ENCODE results near the gene MRAS.

DNA sequence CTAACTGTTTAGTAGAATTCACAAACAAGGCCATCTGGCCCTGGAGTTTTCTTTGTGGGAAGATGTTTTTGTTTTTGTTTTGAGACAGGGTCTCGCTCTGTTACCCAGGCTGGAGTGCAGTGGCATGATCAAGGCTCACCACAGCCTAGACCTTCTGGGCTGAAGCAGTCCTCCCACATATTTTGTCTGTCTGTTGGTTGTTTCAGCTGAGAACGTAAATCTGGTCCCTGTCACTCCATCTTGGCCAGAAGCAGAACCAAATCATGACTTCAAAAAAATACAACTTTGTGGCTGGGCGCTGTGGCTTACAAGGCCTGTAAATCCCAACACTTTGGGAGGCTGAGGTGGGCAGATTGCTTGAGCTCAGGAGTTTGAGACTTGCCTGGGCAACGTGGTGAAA is 27.1 kb downstream of the MRAS start:
- TF ChIP-seq, protein P1, sequence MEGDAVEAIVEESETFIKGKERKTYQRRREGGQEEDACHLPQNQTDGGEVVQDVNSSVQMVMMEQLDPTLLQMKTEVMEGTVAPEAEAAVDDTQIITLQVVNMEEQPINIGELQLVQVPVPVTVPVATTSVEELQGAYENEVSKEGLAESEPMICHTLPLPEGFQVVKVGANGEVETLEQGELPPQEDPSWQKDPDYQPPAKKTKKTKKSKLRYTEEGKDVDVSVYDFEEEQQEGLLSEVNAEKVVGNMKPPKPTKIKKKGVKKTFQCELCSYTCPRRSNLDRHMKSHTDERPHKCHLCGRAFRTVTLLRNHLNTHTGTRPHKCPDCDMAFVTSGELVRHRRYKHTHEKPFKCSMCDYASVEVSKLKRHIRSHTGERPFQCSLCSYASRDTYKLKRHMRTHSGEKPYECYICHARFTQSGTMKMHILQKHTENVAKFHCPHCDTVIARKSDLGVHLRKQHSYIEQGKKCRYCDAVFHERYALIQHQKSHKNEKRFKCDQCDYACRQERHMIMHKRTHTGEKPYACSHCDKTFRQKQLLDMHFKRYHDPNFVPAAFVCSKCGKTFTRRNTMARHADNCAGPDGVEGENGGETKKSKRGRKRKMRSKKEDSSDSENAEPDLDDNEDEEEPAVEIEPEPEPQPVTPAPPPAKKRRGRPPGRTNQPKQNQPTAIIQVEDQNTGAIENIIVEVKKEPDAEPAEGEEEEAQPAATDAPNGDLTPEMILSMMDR (IDR thresholded peaks at IDR 0.05; ENCODE audit: insufficient read depth, low read depth, low read length), result no peak
- TF ChIP-seq EZH2 (IDR thresholded peaks at IDR 0.05; ENCODE audit: insufficient read depth, low read length), result no peak
